Bronchial epithelial cell (primary cell): ENCODE data around the gene AKT1S1. TPM values are rescaled to one million over a fixed set of nuclear protein-coding genes. Genes with fewer than 3 reads are reported as not detected.

Experiments
- DNase-seq: peaks from one replicate; pipeline ENCODE4 v3.0.0-alpha.2; 2010; ENCODE audit warnings: low read depth
- FAIRE-seq: peaks from 2 replicates; lab custom pipeline; 2011; peaks lifted over from hg19 to GRCh38; lab: Jason Lieb, UNC
- H3K27me3 ChIP-seq: 2 replicates; pipeline ENCODE4 v1.5.1; 2011; ENCODE audit warnings: low read length; ENCODE audit not compliant: control insufficient read depth, insufficient read depth
- H3K36me3 ChIP-seq: 2 replicates; pipeline ENCODE4 v1.5.1; 2011; ENCODE audit warnings: low read length; ENCODE audit not compliant: control insufficient read depth, insufficient read depth
- H3K4me3 ChIP-seq: 2 replicates; pipeline ENCODE4 v1.5.1; 2011; ENCODE audit warnings: mild to moderate bottlenecking, low read depth, low read length, control low read depth
- CTCF ChIP-seq: IDR thresholded peaks from 2 replicates; pipeline ENCODE4 v1.5.1; 2011; ENCODE audit warnings: mild to moderate bottlenecking, moderate library complexity, low read length, control low read depth, inconsistent platforms; ENCODE audit not compliant: insufficient read depth, severe bottlenecking
- total RNA-seq: library from RNA; depleted of rRNA; stranded (reverse); fragments of >200 nt; gene quantifications from 2 replicates; pipeline ENCODE4 v1.2.1, GENCODE V29; 2014

Gene AKT1S1
- total RNA-seq, 1 donor from 2014 or later: 3.7 TPM

- no peaks in the 10 kb centered on the region for H3K27me3 ChIP-seq
- H3K4me3 ChIP-seq: no peak overlapping the region
- no peak for FAIRE-seq
- TF ChIP-seq CTCF: no peak
- no peak for DNase-seq
- peaks cover 26% of the 10 kb centered on the region for H3K36me3 ChIP-seq
These were observed 46.2 kb upstream of the AKT1S1 start for GRCh38 chr19:49923055-49924003.

GRCh38 chr19:49921871-49922795 lies 45.0 kb upstream of the AKT1S1 start:
- H3K36me3 ChIP-seq: peaks cover 21% of the 10 kb centered on the region
- DNase-seq (peak; percentile 53), FAIRE-seq (no peak)
- TF ChIP-seq CTCF: no peak
- H3K27me3 ChIP-seq: no peaks in the 10 kb centered on the region
- no peak overlapping the region for H3K4me3 ChIP-seq

- DNase-seq (no peak), FAIRE-seq (no peak)
- TF ChIP-seq CTCF: no peak
- no peaks in the 10 kb centered on the region for H3K27me3 ChIP-seq
- H3K36me3 ChIP-seq: peaks cover 19% of the 10 kb centered on the region
- no peak overlapping the region for H3K4me3 ChIP-seq
These were observed 43.6 kb upstream of the AKT1S1 start for GRCh38 chr19:49920624-49921363.

- no peaks in the 10 kb centered on the region for H3K27me3 ChIP-seq
- H3K36me3 ChIP-seq: peaks cover 19% of the 10 kb centered on the region
- FAIRE-seq: no peak
- TF ChIP-seq CTCF: no peak
- no peak overlapping the region for H3K4me3 ChIP-seq
- DNase-seq: no peak
These were observed 40.9 kb upstream of the AKT1S1 start for GRCh38 chr19:49918089-49918488.

- Histone ChIP-seq H3K4me3 (no peak overlapping the region), H3K36me3 (peaks cover 20% of the 10 kb centered on the region), H3K27me3 (no peaks in the 10 kb centered on the region)
- peak; percentile 20 for DNase-seq
- peak; percentile 28 for FAIRE-seq
- peak; percentile 64 for TF ChIP-seq CTCF
These were observed 39.9 kb upstream of the AKT1S1 start for GRCh38 chr19:49916839-49917733.
